ENCODE measurements around the gene CANT1.
"Not testable (repeated sequence)": the region's sequence is repeated elsewhere in the genome, so short reads cannot be mapped to it uniquely, and the experiment has no call there.

Gene CANT1

DNA sequence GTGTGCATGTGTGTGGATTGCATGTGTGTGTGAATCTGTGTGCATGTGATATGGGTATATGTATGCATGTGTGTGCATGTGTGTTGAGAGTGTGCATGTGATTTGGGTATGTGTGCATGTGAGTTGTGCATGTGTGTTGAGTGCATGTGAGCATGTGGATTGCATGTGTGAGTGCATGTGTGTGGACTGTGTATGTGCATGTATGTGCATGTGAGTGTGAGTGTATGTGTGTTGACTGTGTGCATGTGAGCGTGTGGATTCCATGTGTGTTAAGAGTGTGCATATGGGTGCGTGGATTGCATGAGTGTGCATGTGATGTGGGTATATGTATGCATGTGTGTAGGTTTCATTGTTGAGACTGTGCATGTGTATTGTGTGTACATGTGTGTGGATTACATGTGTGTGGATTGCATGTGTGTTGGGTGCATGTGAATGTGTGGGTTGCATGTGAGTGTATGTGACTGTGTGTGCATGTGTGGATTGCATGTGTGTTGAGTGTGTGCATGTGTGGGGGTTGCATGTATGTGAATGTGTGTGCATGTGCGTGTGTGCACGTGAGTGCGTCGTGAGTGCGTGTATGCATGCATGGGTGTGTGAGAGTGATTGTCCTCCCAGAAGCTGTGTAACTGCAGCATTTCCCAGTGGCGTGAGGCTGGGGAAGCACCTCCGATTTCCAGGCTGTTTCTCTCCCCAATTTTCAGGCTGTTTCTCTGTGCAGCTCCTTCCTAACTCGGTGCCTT lies 33.8 kb upstream of the CANT1 start:
- DNase-seq = no peak

DNA sequence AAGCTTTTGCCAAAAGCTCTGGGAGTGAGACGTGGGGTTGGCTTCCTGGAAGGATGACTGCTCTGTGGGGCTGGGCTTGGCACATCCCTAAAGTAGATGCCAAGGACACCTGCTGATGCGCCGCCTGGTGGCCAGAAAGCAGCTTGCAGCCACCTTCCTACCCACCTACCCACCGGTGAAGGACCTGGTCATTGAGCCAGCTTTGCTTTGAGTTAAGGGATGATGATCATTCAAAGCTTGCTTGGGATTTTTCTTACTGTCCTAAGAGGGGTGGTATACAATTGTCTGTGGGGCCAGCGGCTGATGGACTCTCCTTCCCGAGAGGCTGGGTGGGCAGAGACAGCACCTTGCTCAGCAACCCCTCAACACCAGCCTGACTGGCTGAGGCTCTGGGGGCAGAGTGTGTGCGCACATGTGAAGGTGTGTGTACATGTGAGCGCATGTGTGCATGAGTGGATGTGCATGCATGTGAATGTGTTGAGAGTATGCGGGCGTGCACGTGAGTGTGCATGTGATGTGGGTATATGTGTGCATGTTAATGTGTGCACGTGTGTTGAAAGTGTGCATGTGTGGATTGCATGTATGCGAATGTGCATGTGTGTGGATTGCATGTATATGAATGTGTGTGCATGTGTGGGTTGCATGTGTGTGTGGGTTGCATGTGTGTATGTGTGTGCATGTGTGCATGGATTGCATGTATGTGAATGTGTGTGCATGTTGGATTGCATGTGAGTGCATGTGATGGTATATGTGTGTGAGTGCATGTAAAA lies 33.0 kb upstream of the CANT1 start:
- DNase-seq = peak; percentile 74

DNA sequence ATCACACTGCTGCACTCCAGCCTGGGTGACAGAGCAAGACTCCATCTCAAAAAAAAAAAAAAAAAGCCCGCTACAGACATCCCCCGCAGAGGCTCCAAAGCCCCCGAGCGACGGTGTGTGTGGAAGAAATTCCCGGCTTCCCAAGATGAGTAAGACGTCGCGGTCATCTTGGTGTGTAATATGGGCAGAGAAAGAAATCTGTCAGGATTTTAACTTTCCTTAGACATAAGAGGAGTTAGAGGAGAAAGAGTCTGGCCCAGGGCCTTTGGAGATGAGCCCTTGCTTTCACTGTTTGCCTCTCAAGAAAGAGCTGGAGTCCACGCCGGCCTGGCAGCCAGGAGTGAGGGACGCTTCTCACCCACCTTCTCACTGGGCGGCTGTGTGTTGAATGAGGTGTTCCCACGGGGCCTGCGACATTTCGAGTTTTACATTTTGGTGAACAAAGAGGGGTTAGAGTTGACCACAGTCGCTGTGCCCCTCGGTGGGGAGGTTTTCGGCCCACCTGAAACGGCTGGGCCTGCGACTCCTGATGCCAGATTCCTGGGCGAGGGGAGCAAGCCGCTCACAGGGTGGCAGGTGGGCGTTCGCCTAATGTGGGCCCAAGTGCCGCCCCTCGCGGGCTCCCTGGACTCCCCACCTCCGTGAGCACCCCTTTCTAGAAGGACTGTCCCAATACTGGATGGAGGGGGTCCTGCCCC lies 32.3 kb upstream of the CANT1 start:
- DNase-seq = no peak

DNA sequence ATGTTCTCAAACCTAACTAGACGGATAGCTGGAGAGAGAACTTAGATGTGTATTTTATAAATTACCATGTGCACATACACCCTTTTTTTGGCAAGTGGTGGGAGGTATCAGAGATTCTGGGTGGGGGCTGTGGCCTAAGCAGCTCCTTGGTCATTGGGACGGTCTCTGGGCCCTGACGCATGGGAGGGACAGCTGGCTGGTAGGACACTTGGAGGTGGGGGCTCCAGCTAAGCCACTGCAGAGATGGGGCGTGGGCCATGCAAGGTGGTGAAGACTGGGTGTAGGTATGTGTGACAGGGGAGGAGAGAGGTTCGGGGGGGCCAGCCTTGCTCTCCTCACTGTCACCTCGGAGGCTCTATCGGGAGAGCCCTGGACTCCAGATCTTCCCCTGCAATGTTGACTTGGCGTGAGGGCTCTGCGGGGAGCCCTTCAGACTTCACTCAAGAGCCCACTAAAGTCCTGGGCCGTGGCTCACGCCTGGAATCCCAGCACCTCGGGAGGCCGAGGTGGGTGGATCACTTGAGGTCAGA lies 31.5 kb upstream of the CANT1 start:
- DNase-seq = no peak

DNA sequence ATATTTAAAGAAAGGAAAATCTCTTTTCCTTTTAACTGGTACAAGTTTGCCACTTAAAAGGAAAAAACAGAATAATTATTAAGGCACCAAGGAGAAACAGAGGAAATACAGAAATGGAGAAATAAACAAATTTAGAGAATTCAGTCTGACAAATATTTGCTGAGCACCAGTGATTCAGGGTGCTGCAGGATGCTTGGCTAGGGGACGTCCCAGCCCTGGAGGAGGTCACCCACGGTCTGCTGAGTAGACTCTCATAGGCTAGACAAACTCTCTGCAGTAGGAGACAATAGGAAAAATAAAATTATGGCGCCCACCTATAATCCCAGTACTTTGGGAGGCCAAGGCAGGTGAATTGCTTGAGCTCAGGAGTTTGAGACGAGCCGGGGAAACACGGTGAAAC lies 30.3 kb upstream of the CANT1 start:
- DNase-seq = no peak

DNA sequence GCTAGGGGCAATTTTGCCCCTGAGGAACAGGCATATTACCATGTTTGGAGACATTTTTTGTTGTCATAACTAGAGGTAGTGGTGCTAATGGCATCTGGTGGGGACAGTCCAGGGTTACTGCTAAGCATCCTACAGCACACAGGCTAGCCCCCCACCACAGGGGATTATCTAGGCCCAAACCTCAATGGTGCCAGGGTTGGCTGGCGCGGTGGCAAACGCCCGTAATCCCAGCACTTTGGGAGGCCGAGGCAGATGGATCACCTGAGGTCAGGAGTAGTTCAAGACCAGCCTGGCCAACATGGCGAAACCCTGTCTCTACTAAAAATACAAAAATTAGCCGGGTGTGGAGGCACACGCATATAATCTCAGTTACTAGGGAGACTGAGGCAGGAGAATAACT lies 29.6 kb upstream of the CANT1 start:
- no peak for DNase-seq

DNA sequence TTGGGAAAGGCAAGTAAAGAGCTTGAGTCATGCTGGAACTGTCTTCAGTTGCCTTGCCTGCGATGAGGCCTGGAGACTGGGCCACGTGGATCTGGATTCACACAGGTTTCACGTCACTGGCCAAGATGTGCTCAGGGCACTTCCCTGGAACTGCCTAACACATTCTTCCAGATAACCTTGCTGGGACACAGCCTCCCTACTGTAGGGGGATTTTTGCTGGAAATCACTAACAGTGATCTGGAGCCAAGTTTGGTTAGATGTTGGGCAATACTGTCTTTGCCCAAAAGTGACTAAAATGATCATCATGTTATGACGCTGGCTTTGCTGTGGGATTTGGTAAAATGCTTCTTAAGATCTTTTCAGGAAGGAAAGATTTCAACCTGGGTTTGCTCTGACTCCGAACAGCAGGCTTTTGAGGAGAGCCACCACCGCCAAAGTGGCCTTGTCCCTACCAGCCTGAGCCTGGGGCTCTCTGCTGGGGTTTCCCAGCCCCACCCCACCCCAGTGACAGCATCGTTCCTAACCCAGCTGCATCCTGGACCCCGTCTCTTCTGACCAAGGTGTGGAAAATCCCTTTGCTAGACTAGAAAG lies 29.1 kb upstream of the CANT1 start:
- DNase-seq = no peak

DNA sequence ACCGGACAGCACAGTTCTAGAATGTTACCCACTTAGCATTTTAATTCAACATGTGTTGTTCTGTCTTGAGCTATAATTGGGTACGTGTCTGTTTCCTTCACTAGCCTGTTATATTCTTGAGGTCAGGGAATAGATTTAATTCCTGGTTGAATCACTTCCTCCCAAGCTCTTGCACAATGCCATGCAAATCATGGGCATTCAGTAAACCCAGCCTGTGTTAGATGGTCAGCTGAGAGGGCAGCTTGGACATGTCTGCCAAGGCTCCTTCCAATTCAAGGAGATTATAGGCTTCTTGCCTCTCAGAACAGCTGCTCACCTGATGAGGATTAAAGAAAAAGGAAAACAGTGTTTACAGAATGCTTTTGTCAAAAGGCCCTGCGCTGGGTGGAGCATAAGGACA lies 27.0 kb upstream of the CANT1 start:
- no peak for DNase-seq

DNA sequence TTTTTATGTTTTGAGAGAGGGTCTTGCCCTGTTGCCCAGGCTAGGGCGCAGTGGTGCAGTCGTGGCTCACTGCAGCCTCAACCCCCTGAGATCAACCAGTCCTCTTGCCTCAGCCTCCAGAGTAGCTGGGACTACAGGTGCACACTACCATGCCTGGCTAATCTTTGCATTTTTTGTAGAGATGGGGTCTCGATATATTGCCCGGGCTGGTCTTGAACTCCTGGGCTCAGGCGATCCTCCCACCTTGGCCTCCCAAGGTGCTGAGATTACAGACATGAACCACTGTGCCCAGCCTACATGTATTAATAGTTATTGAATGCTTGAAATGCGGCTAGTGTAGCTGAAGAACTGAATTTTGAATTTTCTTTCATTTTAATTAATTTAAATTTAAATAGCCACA lies 26.6 kb upstream of the CANT1 start:
- DNase-seq = no peak

DNA sequence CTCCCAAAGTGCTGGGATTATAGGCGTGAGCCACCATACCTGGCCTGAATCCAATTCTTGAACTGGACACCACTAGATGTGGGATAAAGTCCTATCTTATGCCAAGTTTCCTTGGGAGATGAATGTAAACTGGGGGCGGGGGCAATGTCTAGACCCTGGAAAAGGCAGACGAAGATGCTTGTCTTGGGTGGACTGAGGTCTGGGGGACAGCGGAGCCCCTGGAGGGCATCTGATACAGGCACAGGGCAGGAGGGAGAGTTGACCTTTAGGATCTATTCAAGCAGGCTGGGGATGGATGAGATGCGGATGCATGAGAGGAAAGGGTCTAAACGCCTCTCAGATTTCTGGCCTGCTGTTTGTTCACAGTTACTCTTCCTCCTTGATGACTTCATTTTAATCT lies 26.1 kb upstream of the CANT1 start:
- no peak for DNase-seq

DNA sequence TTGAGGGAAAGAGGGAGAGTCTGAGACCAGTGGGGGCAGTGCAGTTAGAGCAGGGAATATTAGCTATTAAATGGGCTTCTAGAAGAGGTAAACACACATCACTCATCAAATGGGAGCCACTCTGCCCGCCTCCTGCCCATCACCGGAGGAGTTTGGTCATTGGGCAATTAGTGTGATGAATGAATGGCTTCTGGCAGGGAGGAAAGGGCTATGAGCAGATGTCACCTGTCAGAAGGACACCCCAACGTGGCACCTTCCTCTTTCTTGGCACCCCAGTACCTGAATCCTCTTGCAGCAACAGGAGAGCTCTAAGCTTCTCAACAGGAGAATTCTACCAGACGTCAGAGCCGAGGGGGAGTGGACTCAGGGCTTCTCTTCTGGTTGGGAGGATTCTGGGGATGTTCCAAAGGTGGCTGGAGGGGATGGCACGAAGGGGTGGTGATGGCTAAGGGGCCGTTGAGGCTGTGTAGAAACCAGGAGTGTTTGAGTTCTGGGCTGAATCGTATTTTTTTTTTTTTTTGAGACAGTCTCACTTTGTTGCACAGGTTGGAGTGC lies 25.4 kb upstream of the CANT1 start:
- DNase-seq = no peak

DNA sequence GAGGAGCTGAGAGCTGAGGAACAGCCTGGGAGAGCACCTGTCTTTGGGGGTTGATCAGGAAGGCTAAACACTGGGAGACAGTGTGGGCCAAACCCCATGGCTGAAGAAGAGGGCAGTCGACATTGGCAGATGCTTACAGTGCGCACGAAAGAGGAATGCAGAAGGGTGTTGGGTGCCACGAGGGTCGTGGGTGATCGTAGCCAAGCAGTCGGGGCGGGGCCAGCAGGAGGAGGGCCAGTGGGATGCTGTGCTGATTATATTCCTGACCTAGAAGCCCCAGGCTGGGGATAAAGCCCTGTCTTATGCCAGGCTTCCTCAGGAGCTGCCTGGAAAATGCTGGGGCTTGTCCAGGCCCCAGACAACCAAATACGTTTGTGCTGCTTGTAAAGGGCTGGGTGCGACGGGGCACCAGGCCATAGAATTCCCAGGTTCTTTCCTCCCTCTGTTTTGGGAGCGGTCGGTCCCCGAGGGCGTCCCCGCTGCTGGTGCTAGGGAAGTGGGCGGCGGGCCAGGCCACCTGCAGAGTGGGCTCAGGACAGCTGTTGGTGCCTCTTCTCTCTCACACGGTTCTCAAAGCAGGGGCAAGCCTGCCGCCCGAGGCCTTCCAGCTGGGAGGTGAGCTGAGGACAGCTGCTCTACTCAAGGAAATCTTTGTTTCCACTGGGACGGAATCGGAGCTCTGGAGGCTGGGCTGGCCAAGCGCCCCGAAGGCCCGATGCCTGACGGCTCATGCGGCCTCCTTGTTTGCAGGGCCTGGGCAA lies 24.4 kb upstream of the CANT1 start:
- no peak for DNase-seq

DNA sequence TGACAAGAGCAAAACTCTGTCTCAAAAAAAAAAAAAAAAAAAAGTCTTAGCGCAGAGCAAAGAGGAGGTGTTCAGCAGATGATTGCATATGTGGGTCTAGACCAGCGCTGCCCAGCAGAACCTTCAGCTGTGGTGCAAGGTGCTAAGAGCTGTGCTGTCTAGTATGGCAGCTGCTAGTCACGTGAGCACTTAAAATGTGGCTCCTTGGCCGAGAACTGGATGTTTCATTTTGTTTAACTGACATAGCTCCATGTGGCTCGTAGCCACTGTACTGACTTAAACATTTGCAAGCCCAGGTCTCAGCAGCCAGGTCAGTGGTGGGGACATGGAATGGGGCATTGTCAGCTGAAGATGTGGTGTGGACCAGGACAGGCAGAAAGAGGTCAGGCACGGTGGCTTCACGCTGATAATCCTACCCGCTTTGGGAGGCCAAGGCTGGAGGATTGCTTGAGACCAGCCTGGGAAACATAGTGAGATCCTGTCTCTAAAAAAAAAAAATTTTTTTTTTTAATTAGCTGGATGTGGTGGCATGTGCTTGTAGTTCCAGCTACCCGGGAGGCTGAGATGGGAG lies 23.6 kb upstream of the CANT1 start:
- no peak for DNase-seq

DNA sequence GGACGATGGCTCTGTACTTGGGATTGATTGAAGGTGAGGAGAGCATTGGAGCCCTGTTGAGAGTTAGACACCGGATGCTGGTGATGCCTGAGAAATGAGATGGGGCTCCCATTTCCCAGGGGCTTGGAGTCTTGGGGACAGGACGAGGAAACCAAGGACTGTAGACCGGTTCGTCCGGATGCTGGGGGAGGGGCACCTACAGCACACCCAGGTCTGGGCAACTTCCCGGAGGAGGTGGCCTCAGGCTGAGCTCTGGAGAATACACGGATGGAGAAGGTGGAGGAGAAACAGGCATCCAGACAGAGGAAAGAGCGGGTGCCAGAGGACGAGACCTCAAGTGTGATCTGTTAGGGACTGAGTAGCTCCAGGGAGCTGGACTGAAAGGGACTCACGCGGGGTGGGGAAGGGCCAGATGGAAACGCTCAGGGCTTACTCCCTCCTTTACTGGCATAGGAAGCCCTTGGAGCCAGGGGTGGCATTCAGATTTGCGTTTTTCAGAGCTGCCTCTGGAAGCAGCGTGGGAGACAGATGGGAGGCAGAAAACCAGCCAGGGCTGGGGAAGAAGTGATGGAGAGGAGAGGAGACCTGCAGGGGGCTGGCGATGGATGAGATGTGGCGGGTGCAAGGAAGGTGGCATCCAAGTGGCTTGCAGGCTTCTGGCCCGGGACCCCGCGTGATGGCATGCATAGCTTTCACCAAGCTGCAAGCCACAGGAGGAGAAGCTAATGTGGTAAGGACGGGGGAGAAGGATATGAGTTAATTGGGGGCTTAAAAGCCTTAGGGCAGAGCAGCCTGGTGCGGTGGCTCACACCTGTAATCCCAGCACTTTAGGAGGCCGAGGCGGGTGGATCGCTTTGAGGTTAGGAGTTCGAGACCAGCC lies 22.7 kb upstream of the CANT1 start:
- no peak for DNase-seq

DNA sequence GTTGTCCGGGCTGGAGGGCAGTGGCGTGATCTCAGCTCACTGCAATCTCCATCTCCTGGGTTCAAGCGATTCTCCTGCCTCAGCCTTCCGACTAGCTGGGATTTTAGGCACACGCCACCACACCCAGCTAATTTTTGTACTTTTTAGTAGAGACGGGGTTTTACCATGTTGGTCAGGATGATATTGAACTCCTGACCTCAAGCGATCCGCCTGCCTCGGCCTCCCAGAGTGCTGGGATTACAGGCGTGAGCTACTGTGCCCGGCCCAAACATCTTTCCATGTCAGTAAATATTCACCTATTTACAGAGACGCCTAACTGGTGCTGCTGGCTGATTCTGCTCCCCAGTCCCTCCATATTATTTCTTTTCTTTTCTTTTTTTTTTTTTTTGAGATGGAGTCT lies 21.1 kb upstream of the CANT1 start:
- not testable (repeated sequence) for DNase-seq

DNA sequence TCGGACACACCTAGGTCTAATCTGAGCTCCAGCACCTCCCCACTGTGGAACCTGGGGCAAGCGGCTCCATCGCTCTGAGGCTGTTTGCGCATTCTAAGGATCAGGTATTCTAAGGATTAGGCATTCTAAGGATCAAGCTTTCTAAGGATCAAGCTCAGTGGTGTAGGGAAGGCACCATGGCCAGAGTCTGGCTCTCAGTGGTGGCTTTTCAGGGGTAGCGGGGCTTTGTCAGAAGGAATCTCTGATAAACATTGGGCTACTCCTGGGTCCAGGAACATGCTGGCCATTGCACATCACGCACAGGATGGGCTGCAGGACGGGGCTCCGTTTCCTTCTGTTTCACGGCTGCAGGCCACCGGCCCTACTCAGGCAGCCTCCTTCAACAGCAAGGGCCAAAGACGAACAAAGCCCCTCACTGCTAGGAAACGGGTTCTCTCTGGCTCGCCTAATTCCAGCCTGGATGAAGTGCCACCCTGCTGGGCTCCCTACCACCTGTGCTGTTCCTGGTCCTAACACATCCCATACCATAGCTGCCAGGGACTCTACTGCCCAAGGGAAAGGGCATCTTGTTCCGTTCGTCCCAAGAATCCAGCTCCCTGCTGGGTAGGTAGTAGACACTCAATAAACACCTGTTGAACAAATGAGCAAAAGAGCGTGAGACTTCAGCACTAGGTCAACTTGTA lies 19.9 kb upstream of the CANT1 start:
- DNase-seq = no peak

DNA sequence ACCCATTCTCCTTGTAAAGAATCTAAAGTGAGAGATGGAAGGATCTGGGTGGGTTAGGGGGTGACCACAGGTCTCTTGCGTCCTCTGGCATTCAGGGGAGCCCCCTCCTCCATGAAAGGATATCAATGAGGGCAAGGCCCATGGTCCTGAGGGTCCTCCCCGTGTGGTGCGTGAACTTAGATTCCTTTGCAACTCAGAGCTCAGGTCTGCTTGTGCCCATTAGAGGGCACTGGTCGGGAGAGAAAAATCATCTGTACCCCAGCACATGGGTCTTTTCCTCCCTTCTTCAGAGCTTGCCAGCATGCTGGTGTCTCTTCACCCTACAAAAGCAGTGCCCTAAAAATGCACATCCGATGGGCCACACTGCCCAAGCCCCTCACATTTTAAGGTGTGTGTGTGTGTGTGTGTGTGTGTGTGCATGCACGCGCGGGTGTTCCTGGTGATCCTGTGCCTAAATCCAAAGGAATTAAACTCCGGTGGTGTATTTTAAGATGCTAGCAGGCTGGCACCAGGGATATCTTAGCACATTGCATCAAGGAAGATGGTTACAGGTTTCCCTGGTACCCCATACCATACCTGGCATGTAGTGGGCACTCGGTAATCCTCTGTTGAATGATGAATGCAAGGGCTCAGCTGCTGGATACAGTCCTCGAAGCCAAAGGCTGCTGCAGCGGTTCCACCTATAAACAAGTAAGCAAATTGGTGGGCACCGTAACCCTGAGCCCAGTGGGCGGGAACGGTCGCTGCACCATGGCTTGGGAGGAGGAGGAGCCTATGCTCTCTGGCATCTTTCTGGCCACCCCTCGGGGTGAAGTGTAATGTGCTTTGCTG lies 19.1 kb upstream of the CANT1 start:
- no peak for DNase-seq

DNA sequence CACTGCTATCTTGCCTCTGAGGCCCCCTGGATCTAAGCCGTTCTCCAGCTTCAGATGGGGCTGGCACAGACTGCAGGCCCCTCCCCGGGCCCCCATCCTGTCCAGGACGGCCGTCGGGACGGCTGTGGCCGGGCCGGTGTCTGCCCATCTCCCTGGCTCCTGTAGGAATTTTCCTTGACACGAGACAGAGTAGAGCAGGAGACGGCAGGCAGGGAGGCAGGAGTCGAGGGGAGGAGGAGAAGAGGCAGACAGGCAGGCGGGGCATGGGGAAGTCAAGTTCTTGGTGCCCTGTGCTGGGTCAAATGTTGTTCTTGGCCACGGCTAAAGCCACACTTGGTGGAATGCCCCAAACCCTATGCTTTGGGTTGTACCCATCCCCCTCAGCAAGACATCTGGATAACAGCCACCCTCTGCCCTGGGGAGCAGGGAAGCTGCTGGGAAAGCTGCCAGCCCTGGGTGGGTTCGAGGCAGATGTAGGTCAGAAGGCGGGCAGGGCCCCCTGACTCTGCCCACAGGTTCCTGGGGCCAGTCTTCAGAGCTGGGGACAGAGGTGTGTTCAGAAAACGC lies 18.4 kb upstream of the CANT1 start:
- DNase-seq = no peak

Measured in activated naive CD4-positive, alpha-beta T cell treated with Interleukin-2 at 50 U/mL for 16 hours (primary cell).